Gastrocnemius medialis (tissue), 4 donors: ENCODE results near the gene MEGF6. TPM values are rescaled to one million over a fixed set of nuclear protein-coding genes. Genes with fewer than 3 reads are reported as not detected.

Experiments used
- ATAC-seq, 2 donors: fragments of 150-250 bp; one replicate each; pipeline ENCODE4 v1.9.1; 2016
- DNase-seq, 2 donors: peaks; one replicate each; pipeline ENCODE4 v3.0.0-alpha.2; 2019
- H3K27ac ChIP-seq, 4 donors: fragments of 200-600 bp; sonication (generic); 1 replicate in 1 of 4; 2 replicates in 3 of 4; pipeline ENCODE4 v1.5.1; 2016 to 2018; ENCODE audit warnings: mild to moderate bottlenecking in 2 of 4, moderate library complexity in 1 of 4
- H3K27me3 ChIP-seq, 3 donors: fragments of 200-600 bp; sonication (generic) in 2 of 3; 1 replicate in 1 of 3; 2 replicates in 2 of 3; pipeline versions ENCODE4 v1.5.1 to v1.6.0; 2016 to 2019; ENCODE audit warnings: mild to moderate bottlenecking in 1 of 3, moderate library complexity in 1 of 3
- H3K36me3 ChIP-seq, 2 donors: fragments of 200-600 bp; sonication (generic) in 1 of 2; one replicate each; pipeline ENCODE4 v1.5.1; 2017 to 2018
- H3K4me1 ChIP-seq, 2 donors: fragments of 200-600 bp; sonication (generic) in 1 of 2; one replicate each; pipeline ENCODE4 v1.5.1; 2016 to 2017; ENCODE audit warnings: mild to moderate bottlenecking in 2 of 2
- H3K4me3 ChIP-seq, 4 donors: fragments of 200-600 bp; sonication (generic) in 3 of 4; 1 replicate in 1 of 4; 2 replicates in 3 of 4; pipeline ENCODE4 v1.5.1; 2016 to 2019; ENCODE audit warnings: mild to moderate bottlenecking in 2 of 4
- H3K9me3 ChIP-seq, 3 donors: fragments of 200-600 bp; sonication (generic) in 2 of 3; 1 replicate in 1 of 3; 2 replicates in 2 of 3; pipeline ENCODE4 v1.5.1; 2016 to 2019
- CTCF ChIP-seq, 5 experiments: fragments of 450-650 bp in 3 of 5; fragments of 200-600 bp in 2 of 5; sonication (generic) in 2 of 5; IDR thresholded peaks in 4 of 5; conservative IDR thresholded peaks in 1 of 5; 1 replicate in 4 of 5; 2 replicates in 1 of 5; pipeline ENCODE4 v1.5.1; 2016 to 2019; ENCODE audit warnings: antibody characterized with exemption in 5 of 5, mild to moderate bottlenecking in 3 of 5, moderate library complexity in 3 of 5
- POLR2A ChIP-seq, 2 donors: fragments of 450-650 bp; IDR thresholded peaks; one replicate each; pipeline ENCODE4 v1.6.1; 2017; ENCODE audit warnings: antibody characterized with exemption in 2 of 2, mild to moderate bottlenecking in 2 of 2, moderate library complexity in 2 of 2
- in situ Hi-C, 4 donors: fragments of 200-750 bp; cut with MboI; loops; one replicate each; pipeline versions ENCODE4 v1.15.0 to v1.8.0; 2017; ENCODE audit warnings: low sequenced_read_pairs in 4 of 4
- intact Hi-C: fragments of 100-400 bp; cut with DNase I; formaldehyde crosslinking; loops from one replicate; pipeline ENCODE4 v1.15.1; 2023; ENCODE audit warnings: low total_unique reads
- total RNA-seq, 4 donors: library from RNA; depleted of rRNA; stranded (reverse); fragments of >200 nt; gene quantifications; one replicate each; pipeline versions ENCODE4 v1.1.0 to v1.2.3, GENCODE V29; 2016

Gene MEGF6
- total RNA-seq, 4 donors from 2014 or later: 1.9 to 5.7 (median 4.9) TPM

DNA sequence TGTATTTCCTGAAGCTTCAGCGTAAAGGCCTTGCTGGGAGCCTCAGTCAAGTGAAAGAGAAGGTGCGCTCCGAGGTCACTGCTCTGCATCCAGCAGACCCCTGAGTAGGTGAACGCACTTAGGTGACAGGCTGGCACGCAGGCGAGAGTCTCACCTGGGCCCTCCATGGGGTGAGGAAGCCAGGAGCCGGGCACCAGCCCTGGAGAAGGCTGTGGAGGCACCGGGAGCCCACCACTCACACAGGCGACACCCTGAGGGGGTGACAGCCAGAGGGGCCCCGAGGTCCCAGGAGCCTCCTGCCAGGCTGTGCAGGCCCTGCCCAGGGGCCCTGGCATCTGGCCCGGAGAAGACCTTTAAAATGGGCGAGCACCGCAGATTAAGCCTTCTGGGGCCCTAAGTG, 89.2 kb downstream of the MEGF6 start:
- no peaks in the 10 kb centered on the region for H3K36me3 ChIP-seq
- in situ Hi-C loops (no loop called here), intact Hi-C loops (no loop called here)
- no peaks in the 10 kb centered on the region for H3K9me3 ChIP-seq
- TF ChIP-seq CTCF (IDR thresholded peaks at IDR 0.05 in 4 of 5, conservative IDR thresholded peaks at IDR 0.05 in 1 of 5) (no peak), POLR2A (IDR thresholded peaks at IDR 0.05) (no peak)
- no peak for ATAC-seq
- no peaks in the 10 kb centered on the region for H3K27me3 ChIP-seq
- H3K27ac ChIP-seq: no peak overlapping the region
- no peaks in the 10 kb centered on the region for H3K4me1 ChIP-seq
- no peak overlapping the region for H3K4me3 ChIP-seq
- no peak for DNase-seq

DNA sequence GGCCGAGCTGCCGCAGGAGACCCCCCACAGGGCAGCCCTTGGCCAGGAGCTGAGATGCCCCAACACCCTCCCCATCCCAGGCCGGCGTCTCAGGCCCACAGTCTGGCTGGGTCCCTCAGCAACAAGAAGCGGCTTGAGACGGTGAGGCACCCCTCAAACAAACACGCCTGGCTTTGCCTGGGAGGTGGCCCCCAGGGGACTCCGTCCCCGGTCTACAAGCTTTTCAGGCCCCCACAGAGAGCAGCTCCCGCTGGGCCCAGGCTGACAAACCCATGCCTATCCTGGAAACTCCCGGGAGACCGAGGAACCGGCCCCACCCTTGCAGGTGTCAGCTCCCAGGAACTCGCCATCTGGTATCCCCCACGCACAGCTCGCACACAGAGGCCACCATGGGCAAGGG, 89.9 kb downstream of the MEGF6 start:
- Histone ChIP-seq H3K9me3 (no peaks in the 10 kb centered on the region), H3K4me3 (no peak overlapping the region), H3K4me1 (no peaks in the 10 kb centered on the region), H3K27me3 (no peaks in the 10 kb centered on the region), H3K27ac (no peak overlapping the region), H3K36me3 (no peaks in the 10 kb centered on the region)
- intact Hi-C loops (no loop called here), in situ Hi-C loops (no loop called here)
- DNase-seq (no peak), ATAC-seq (no peak)
- TF ChIP-seq POLR2A (IDR thresholded peaks at IDR 0.05) (no peak), CTCF (IDR thresholded peaks at IDR 0.05 in 4 of 5, conservative IDR thresholded peaks at IDR 0.05 in 1 of 5) (no peak)

DNA sequence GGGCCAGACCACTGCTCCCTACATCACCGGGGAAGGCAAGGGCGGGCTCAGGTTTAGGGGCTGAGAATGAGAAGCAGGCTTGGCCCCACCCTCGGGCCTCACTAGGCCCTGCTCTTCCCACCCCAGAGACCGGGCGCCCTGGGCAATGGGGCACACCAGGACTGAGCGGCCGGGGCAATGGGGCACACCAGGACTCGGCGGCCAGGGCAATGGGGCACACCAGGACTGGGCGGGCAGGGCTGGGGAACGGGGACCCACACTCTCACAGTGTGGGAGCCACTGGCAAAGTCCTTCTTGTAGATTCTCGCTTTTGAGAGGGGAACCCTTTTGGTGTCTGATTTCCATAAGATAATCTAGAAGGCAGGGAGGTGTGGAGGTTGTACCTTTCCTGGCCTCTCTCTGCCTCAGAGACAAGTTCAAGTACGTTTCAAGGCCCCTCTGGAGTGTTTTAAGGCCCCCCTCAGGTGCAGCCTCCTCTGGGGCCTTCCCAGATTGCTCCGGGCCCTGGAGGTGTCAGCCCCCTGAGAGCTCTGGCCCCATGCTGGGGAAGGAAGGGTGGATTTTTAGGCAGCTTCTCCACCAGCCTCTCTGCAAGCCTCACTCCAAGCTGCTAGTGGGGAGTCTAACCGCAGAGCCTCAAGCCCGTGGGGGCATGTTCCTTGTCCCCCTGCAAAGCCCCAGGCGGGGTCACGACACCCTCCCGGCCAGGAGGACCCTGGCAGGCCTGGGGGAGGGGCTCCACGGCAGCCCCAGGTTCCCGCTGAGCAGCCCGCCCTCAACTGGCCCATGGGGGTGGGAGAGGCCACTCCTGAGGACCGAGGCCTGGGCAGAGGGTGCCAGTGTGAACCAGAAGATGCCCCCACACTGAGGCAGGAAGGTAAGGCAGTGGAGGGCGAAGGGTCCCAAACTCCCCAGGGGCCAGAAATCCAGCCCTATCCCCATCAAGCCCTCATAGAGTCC, 90.6 kb downstream of the MEGF6 start:
- no peak for TF ChIP-seq CTCF (IDR thresholded peaks at IDR 0.05 in 4 of 5, conservative IDR thresholded peaks at IDR 0.05 in 1 of 5)
- TF ChIP-seq POLR2A (IDR thresholded peaks at IDR 0.05): no peak
- no peaks in the 10 kb centered on the region for H3K4me1 ChIP-seq
- DNase-seq (no peak), ATAC-seq (no peak)
- no peaks in the 10 kb centered on the region for H3K27me3 ChIP-seq
- no peaks in the 10 kb centered on the region for H3K36me3 ChIP-seq
- intact Hi-C loops: no loop called here
- H3K4me3 ChIP-seq: no peak overlapping the region
- no peak overlapping the region for H3K27ac ChIP-seq
- in situ Hi-C loops: no loop called here
- no peaks in the 10 kb centered on the region for H3K9me3 ChIP-seq

- no peak for DNase-seq
- Histone ChIP-seq H3K36me3 (no peaks in the 10 kb centered on the region), H3K9me3 (no peaks in the 10 kb centered on the region), H3K4me1 (no peaks in the 10 kb centered on the region), H3K27ac (no peak overlapping the region), H3K27me3 (no peaks in the 10 kb centered on the region), H3K4me3 (no peak overlapping the region)
- intact Hi-C loops: no loop called here
- TF ChIP-seq CTCF (IDR thresholded peaks at IDR 0.05 in 4 of 5, conservative IDR thresholded peaks at IDR 0.05 in 1 of 5): no peak
- no peak for TF ChIP-seq POLR2A (IDR thresholded peaks at IDR 0.05)
- in situ Hi-C loops: no loop called here
- ATAC-seq: no peak
Measured at GRCh38 chr1:3519301-3519885, 91.9 kb downstream of the MEGF6 start.
